Measurements from ENCODE around the gene PARVA. TPM values are rescaled to one million over a fixed set of nuclear protein-coding genes. Genes with fewer than 3 reads are reported as not detected.

The PARVA gene
- total and polyA plus RNA-seq, 3 experiments from 2014 or later: 0.07 to 0.59 (median 0.18) TPM

GRCh38 chr11:12577725-12578644, 200.6 kb downstream of the PARVA start:
- no peaks in the 10 kb centered on the region for H3K36me3 Mint-ChIP-seq
- H3K36me3 ChIP-seq (ENCODE audit: insufficient read depth, low read length): no peaks in the 10 kb centered on the region
- ChIA-PET CTCF (interaction anchor here (1.6 kb wide), 1 partner anchor 21 kb away, joined by 3 read pairs; no protein-coding TSS in a partner anchor), POLR2A (no interaction called here)
- H3K4me1 ChIP-seq (ENCODE audit: insufficient read depth, low read length): no peaks in the 10 kb centered on the region
- no peaks in the 10 kb centered on the region for H3K9me3 ChIP-seq (ENCODE audit: low read length)
- H3K4me3 ChIP-seq (ENCODE audit: low read length): no peak overlapping the region
- H3K4me3 Mint-ChIP-seq: no peak overlapping the region
- peaks cover 0 to 2% (median 0%) of the 10 kb centered on the region in 5 donors for H3K9me3 Mint-ChIP-seq
- H3K27ac ChIP-seq (ENCODE audit: low read depth, low read length): no peak overlapping the region
- no peak overlapping the region for H3K27ac Mint-ChIP-seq
- DNase-seq: no peak
- H3K27me3 ChIP-seq (ENCODE audit: insufficient read depth, low read length, poor library complexity, severe bottlenecking): no peaks in the 10 kb centered on the region
- H3K4me1 Mint-ChIP-seq: no peaks in the 10 kb centered on the region
- H3K27me3 Mint-ChIP-seq: peaks cover 12 to 23% of the 10 kb centered on the region in 2 donors

DNA sequence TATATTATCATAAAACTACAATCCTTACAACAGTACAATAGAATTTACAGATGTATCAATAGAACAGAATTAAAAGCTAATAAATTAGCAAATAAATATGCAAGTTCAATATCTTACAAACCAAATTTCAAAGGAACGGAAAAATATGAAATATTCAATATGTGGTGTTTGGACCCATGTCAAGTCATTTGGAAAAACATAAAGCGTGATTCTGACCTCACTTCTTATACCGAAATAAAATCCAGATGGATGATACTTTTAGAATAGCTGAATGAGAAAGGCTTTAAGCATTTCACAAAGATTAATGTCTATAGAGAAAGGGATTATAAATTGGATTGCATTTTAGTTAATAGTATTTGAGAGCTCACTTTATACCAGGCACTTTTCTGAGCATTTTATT, 204.0 kb downstream of the PARVA start:
- Mint-ChIP-seq H3K27me3 (peaks cover 13 to 22% of the 10 kb centered on the region in 2 donors), H3K9me3 (peaks cover 0 to 2% (median 0%) of the 10 kb centered on the region in 5 donors), H3K27ac (no peak overlapping the region), H3K4me1 (no peaks in the 10 kb centered on the region), H3K4me3 (no peak overlapping the region), H3K36me3 (no peaks in the 10 kb centered on the region)
- H3K27me3 ChIP-seq (ENCODE audit: insufficient read depth, low read length, poor library complexity, severe bottlenecking): no peaks in the 10 kb centered on the region
- H3K4me1 ChIP-seq (ENCODE audit: insufficient read depth, low read length): no peaks in the 10 kb centered on the region
- CTCF ChIA-PET: no interaction called here
- H3K36me3 ChIP-seq (ENCODE audit: insufficient read depth, low read length): no peaks in the 10 kb centered on the region
- POLR2A ChIA-PET: no interaction called here
- no peaks in the 10 kb centered on the region for H3K9me3 ChIP-seq (ENCODE audit: low read length)
- H3K27ac ChIP-seq (ENCODE audit: low read depth, low read length): no peak overlapping the region
- DNase-seq: no peak
- H3K4me3 ChIP-seq (ENCODE audit: low read length): no peak overlapping the region

- H3K4me3 ChIP-seq (ENCODE audit: low read length): no peak overlapping the region
- DNase-seq: no peak
- H3K27ac Mint-ChIP-seq: no peak overlapping the region
- H3K4me3 Mint-ChIP-seq: no peak overlapping the region
- H3K9me3 ChIP-seq (ENCODE audit: low read length): no peaks in the 10 kb centered on the region
- H3K4me1 Mint-ChIP-seq: peaks cover 0 to 1% (median 0%) of the 10 kb centered on the region in 3 donors
- H3K4me1 ChIP-seq (ENCODE audit: insufficient read depth, low read length): no peaks in the 10 kb centered on the region
- peaks cover 0 to 2% (median 0%) of the 10 kb centered on the region in 5 donors for H3K9me3 Mint-ChIP-seq
- H3K36me3 Mint-ChIP-seq: no peaks in the 10 kb centered on the region
- H3K27me3 ChIP-seq (ENCODE audit: insufficient read depth, low read length, poor library complexity, severe bottlenecking): no peaks in the 10 kb centered on the region
- no peaks in the 10 kb centered on the region for H3K36me3 ChIP-seq (ENCODE audit: insufficient read depth, low read length)
- peaks cover 13 to 22% of the 10 kb centered on the region in 2 donors for H3K27me3 Mint-ChIP-seq
- CTCF ChIA-PET: interaction anchor here (0.5 kb wide), 1 partner anchor 1845 kb away, joined by 4 read pairs; no protein-coding TSS in a partner anchor
- POLR2A ChIA-PET: no interaction called here
- H3K27ac ChIP-seq (ENCODE audit: low read depth, low read length): no peak overlapping the region
Observed at GRCh38 chr11:12581923-12582322, 204.6 kb downstream of the PARVA start.
